Measurements from ENCODE around the gene R3HDM4. TPM values are rescaled to one million over a fixed set of nuclear protein-coding genes. Genes with fewer than 3 reads are reported as not detected.
A peak's percentile ranks its signal among the peaks of the same experiment; 100 is the strongest.
"Not testable (repeated sequence)": the region's sequence is repeated elsewhere in the genome, so short reads cannot be mapped to it uniquely, and the experiment has no call there.

Gene R3HDM4
- total and polyA plus RNA-seq, 4 donors = 20.9 to 72.2 (median 47.6) TPM

DNA sequence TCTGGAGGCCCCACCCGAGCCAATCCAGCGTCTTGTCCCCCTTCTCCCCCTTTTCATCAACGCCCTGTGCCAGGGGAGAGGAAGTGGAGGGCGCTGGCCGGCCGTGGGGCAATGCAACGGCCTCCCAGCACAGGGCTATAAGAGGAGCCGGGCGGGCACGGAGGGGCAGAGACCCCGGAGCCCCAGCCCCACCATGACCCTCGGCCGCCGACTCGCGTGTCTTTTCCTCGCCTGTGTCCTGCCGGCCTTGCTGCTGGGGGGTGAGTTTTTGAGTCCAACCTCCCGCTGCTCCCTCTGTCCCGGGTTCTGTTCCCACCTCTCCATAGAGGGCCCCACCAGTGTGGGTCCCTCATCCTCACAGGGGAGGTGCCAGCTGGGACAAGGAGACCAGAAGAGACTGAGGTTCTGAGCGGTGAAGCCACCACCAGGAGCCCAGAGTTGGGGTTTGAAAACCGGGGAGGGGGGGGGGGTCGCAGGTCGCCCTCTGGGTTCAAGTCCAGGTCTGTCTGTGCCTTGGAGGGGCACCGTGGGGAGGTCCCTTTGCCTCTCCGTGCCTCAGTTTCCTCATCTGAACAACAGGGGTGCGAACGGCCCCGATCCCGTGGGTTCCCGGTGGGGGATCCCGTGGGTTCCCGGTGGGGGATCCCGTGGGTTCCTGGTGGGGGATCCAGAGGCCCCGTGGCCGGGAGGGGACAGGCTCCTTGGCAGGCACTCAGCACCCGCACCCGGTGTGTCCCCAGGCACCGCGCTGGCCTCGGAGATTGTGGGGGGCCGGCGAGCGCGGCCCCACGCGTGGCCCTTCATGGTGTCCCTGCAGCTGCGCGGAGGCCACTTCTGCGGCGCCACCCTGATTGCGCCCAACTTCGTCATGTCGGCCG is 60.6 kb downstream of the R3HDM4 start, which contains the start of gene ELANE:
Gene ELANE (plus strand): TSS at position 168 of the 878 bp plus-strand sequence. CDS start 26 bp downstream, at position 194.
- no peaks in the 10 kb centered on the region for H3K9me3 ChIP-seq (ENCODE audit: control insufficient read depth, insufficient read depth, low read length)
- H3K36me3 ChIP-seq (ENCODE audit: control insufficient read depth, insufficient read depth, low read length) = no peaks in the 10 kb centered on the region
- DNase-seq (ENCODE audit: low read depth in 4 of 6, low spot score in 6 of 6) = no peak
- H3K27me3 ChIP-seq (ENCODE audit: control insufficient read depth, insufficient read depth, low read length) = peaks cover 20% of the 10 kb centered on the region
- no peak within 1 kb of the TSS for H3K4me3 ChIP-seq (ENCODE audit: low read depth, low read length)
- H3K4me1 ChIP-seq (ENCODE audit: control insufficient read depth, insufficient read depth, low read length) = peaks cover 12% of the 10 kb centered on the region
- H3K27ac ChIP-seq (ENCODE audit: low read depth, low read length) = no peak within 1 kb of the TSS
- 57% methylated on average over 34 of the region's 55 CpGs for WGBS (ENCODE audit: insufficient coverage)

DNA sequence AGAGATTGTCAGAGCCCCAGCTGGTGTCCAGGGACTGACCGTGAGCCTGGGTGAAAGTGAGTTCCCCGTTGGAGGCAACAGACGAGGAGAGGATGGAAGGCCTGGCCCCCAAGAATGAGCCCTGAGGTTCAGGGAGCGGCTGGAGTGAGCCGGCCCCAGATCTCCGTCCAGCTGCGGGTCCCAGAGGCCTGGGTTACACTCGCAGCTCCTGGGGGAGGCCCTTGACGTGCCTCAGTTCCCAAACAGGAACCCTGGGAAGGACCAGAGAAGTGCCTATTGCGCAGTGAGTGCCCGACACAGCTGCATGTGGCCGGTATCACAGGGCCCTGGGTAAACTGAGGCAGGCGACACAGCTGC is 62.1 kb downstream of the R3HDM4 start:
- no peak for DNase-seq (ENCODE audit: low read depth in 4 of 6, low spot score in 6 of 6)
- Histone ChIP-seq H3K4me3 (ENCODE audit: low read depth, low read length) (no peak overlapping the region), H3K27me3 (ENCODE audit: control insufficient read depth, insufficient read depth, low read length) (peaks cover 29% of the 10 kb centered on the region), H3K9me3 (ENCODE audit: control insufficient read depth, insufficient read depth, low read length) (no peaks in the 10 kb centered on the region), H3K4me1 (ENCODE audit: control insufficient read depth, insufficient read depth, low read length) (peaks cover 12% of the 10 kb centered on the region), H3K27ac (ENCODE audit: low read depth, low read length) (no peak overlapping the region), H3K36me3 (ENCODE audit: control insufficient read depth, insufficient read depth, low read length) (no peaks in the 10 kb centered on the region)
- 56% methylated on average over 13 of the region's 13 CpGs for WGBS (ENCODE audit: insufficient coverage)

DNA sequence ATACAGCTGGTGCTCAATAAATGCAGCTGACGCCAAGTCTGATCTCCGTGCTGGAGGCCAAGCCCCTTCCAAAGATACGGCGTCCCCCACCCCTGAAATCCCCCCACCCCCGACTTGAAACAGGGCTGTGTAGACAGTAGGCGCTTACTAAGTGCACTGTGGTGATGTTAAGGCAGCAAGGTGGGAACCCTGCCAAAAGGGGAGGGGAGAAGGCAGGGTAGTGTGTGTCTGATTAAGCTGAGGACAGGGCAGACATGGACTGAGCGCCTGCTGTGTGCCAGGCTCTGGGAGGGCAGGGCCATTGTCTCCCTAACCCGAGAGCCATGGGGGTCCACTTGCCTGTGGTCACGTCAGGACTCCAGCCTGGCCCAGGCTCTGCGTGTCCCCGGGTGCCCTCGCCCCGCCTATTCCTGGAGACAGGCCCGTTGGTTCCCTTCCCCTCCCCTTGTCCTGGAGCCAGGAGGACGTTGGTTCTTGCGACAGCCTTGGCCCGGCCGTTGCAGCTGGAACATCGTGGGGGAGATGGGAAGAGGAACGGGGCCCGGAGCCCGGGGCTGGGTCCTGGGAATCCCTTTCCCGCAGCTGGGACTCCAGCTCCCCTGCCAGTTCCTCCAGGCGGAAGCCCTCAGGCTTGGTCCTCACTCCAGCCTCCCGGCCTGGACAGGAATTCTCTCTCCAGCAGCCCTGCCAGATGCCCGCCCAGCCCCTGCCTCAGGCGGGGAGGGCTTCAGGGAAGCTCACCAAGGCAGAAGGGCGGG is 62.6 kb downstream of the R3HDM4 start:
- H3K36me3 ChIP-seq (ENCODE audit: control insufficient read depth, insufficient read depth, low read length) = no peaks in the 10 kb centered on the region
- WGBS (ENCODE audit: insufficient coverage) = 16% methylated on average over 21 of the region's 28 CpGs
- H3K27ac ChIP-seq (ENCODE audit: low read depth, low read length) = no peak overlapping the region
- peaks cover 12% of the 10 kb centered on the region for H3K4me1 ChIP-seq (ENCODE audit: control insufficient read depth, insufficient read depth, low read length)
- no peak overlapping the region for H3K4me3 ChIP-seq (ENCODE audit: low read depth, low read length)
- peaks cover 29% of the 10 kb centered on the region for H3K27me3 ChIP-seq (ENCODE audit: control insufficient read depth, insufficient read depth, low read length)
- no peaks in the 10 kb centered on the region for H3K9me3 ChIP-seq (ENCODE audit: control insufficient read depth, insufficient read depth, low read length)
- DNase-seq (ENCODE audit: low read depth in 4 of 6, low spot score in 6 of 6) = peak in 1 of 6 donors; percentile 78

DNA sequence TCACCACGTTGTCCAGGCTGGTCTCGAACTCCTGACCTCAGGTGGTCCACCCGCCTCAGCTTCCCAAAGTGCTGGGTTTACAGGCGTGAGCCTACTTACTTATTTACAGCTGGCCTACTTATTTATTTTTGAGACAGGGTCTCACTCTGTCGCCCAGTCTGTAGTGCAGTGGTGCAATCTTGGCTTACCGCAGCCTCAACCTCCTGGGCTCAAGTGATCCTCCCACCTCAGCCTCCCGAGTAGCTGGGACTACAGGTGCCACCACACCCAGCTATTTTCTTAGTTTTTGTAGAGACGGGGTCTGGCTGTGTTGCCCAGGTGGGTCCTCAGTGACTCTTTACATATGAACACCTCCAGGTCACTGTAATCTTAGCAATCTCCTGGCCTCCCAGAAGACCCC is 63.8 kb downstream of the R3HDM4 start:
- H3K4me3 ChIP-seq (ENCODE audit: low read depth, low read length); H3K9me3 ChIP-seq (ENCODE audit: control insufficient read depth, insufficient read depth, low read length); H3K27ac ChIP-seq (ENCODE audit: low read depth, low read length); DNase-seq (ENCODE audit: low read depth in 4 of 6, low spot score in 6 of 6); H3K36me3 ChIP-seq (ENCODE audit: control insufficient read depth, insufficient read depth, low read length): not testable (repeated sequence)
- WGBS (ENCODE audit: insufficient coverage) = 91% methylated on average over 7 of the region's 8 CpGs
- peaks cover 38% of the 10 kb centered on the region for H3K27me3 ChIP-seq (ENCODE audit: control insufficient read depth, insufficient read depth, low read length)
- peaks cover 12% of the 10 kb centered on the region for H3K4me1 ChIP-seq (ENCODE audit: control insufficient read depth, insufficient read depth, low read length)

DNA sequence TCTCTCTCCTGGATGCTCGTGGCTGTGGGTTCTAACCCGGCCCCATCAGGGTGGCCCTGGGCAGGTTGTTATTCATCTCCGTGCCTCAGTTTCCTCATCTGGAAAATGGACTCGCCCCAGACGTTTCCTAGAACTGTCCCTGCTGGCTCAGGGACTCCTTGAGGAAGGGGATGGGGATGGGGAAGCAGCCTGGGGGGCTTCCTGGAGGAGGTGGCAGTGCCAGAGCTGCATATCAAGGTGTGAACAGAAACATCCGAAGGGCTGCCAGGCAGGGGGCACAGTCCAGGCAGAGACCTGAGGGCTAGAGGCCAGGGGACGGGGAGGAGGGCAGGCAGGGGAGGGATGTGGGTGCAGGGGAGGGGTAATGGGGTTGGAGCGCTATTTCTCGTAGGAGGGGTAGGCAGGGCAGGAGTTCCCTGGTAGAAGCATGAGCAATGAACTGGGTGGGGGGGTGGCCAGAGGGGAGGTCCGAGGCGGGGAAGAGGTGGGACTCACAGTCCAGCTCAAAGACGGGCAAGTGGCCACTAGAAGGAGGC is 64.6 kb downstream of the R3HDM4 start:
- no peak for DNase-seq (ENCODE audit: low read depth in 4 of 6, low spot score in 6 of 6)
- 57% methylated on average over 12 of the region's 12 CpGs for WGBS (ENCODE audit: insufficient coverage)
- Histone ChIP-seq H3K4me1 (ENCODE audit: control insufficient read depth, insufficient read depth, low read length) (peaks cover 18% of the 10 kb centered on the region), H3K36me3 (ENCODE audit: control insufficient read depth, insufficient read depth, low read length) (no peaks in the 10 kb centered on the region), H3K27ac (ENCODE audit: low read depth, low read length) (no peak overlapping the region), H3K9me3 (ENCODE audit: control insufficient read depth, insufficient read depth, low read length) (no peaks in the 10 kb centered on the region), H3K27me3 (ENCODE audit: control insufficient read depth, insufficient read depth, low read length) (peaks cover 43% of the 10 kb centered on the region), H3K4me3 (ENCODE audit: low read depth, low read length) (no peak overlapping the region)

Small RNA genes within 50 kb of the gene (small RNA-seq; reads per million reads assigned to genes)
- gene RNU6-9 (ENCODE audit: low replicate concordance) = 0.24 reads per million, percentile 16 among the genes with 10 or more reads in this experiment

Other genes with a start within 250 kb of the R3HDM4 start
- gene FSTL3, start 236.8 kb downstream of the R3HDM4 start, total RNA-seq = 10 to 100 TPM; 11.5 to 32.1 TPM
- 10 to 100 TPM; 11.3 to 18.5 TPM for gene FSTL3, start 236.8 kb downstream of the R3HDM4 start, polyA plus RNA-seq (ENCODE audit: insufficient read length in 2 of 2)
- 1 to 10 TPM in 1 of 2 donors, under 1 TPM in 1; 0.33 to 1.1 TPM for gene PRSS57, start 217.8 kb downstream of the R3HDM4 start, total RNA-seq
- under 1 TPM in 1 of 2 donors, not detected in 1; 0.15 TPM for gene PRSS57, start 217.8 kb downstream of the R3HDM4 start, polyA plus RNA-seq (ENCODE audit: insufficient read length in 2 of 2)
- gene PALM, start 204.3 kb downstream of the R3HDM4 start, total RNA-seq = 10 to 100 TPM; 48.8 to 72.4 TPM
- gene PALM, start 204.3 kb downstream of the R3HDM4 start, polyA plus RNA-seq (ENCODE audit: insufficient read length in 2 of 2) = 100 to 1,000 TPM; 237 to 260 TPM
- under 1 TPM; 0.40 to 0.66 TPM for gene MISP, start 162.1 kb downstream of the R3HDM4 start, total RNA-seq
- under 1 TPM; 0.41 to 0.42 TPM for gene MISP, start 162.1 kb downstream of the R3HDM4 start, polyA plus RNA-seq (ENCODE audit: insufficient read length in 2 of 2)
- gene PTBP1, start 115.8 kb downstream of the R3HDM4 start, total RNA-seq = 10 to 100 TPM; 51.3 to 91.9 TPM
- gene PTBP1, start 115.8 kb downstream of the R3HDM4 start, polyA plus RNA-seq (ENCODE audit: insufficient read length in 2 of 2) = 100 to 1,000 TPM; 137 to 152 TPM
- 10 to 100 TPM; 26.1 to 29.3 TPM for gene PLPPR3, start 91.3 kb downstream of the R3HDM4 start, total RNA-seq
- gene PLPPR3, start 91.3 kb downstream of the R3HDM4 start, polyA plus RNA-seq (ENCODE audit: insufficient read length in 2 of 2) = 100 to 1,000 TPM; 201 to 245 TPM
- gene AZU1, start 85.4 kb downstream of the R3HDM4 start, total RNA-seq = 10 to 100 TPM in 1 of 2 donors, 1 to 10 TPM in 1; 2.0 to 14.2 TPM
- 1 to 10 TPM; 3.0 to 3.6 TPM for gene AZU1, start 85.4 kb downstream of the R3HDM4 start, polyA plus RNA-seq (ENCODE audit: insufficient read length in 2 of 2)
- 10 to 100 TPM in 1 of 2 donors, 1 to 10 TPM in 1; 3.8 to 37.1 TPM for gene PRTN3, start 72.2 kb downstream of the R3HDM4 start, total RNA-seq
- under 1 TPM; 0.41 to 0.72 TPM for gene PRTN3, start 72.2 kb downstream of the R3HDM4 start, polyA plus RNA-seq (ENCODE audit: insufficient read length in 2 of 2)
- 10 to 100 TPM in 1 of 2 donors, under 1 TPM in 1; 0.99 to 23.5 TPM for gene ELANE, start 60.9 kb downstream of the R3HDM4 start, total RNA-seq
- under 1 TPM in 1 of 2 donors, not detected in 1; 0.18 TPM for gene ELANE, start 60.9 kb downstream of the R3HDM4 start, polyA plus RNA-seq (ENCODE audit: insufficient read length in 2 of 2)
- 1 to 10 TPM; 4.2 to 6.5 TPM for gene CFD, start 53.6 kb downstream of the R3HDM4 start, total RNA-seq
- gene CFD, start 53.6 kb downstream of the R3HDM4 start, polyA plus RNA-seq (ENCODE audit: insufficient read length in 2 of 2) = 1 to 10 TPM; 2.8 to 5.1 TPM
- gene MED16, start 20.0 kb downstream of the R3HDM4 start, total RNA-seq = 10 to 100 TPM; 20.3 to 20.4 TPM
- 10 to 100 TPM; 56.5 to 66.1 TPM for gene MED16, start 20.0 kb downstream of the R3HDM4 start, polyA plus RNA-seq (ENCODE audit: insufficient read length in 2 of 2)
- gene RNU6-9, start 19.7 kb downstream of the R3HDM4 start, total RNA-seq = not detected
- not detected for gene RNU6-9, start 19.7 kb downstream of the R3HDM4 start, polyA plus RNA-seq (ENCODE audit: insufficient read length in 2 of 2)
- gene KISS1R, start 4.1 kb upstream of the R3HDM4 start, total RNA-seq = 1 to 10 TPM in 1 of 2 donors, under 1 TPM in 1; 0.50 to 2.1 TPM
- gene KISS1R, start 4.1 kb upstream of the R3HDM4 start, polyA plus RNA-seq (ENCODE audit: insufficient read length in 2 of 2) = 1 to 10 TPM; 2.3 to 2.7 TPM
- gene ARID3A, start 12.8 kb upstream of the R3HDM4 start, total RNA-seq = 10 to 100 TPM in 1 of 2 donors, 1 to 10 TPM in 1; 4.8 to 14.8 TPM
- 10 to 100 TPM in 1 of 2 donors, 1 to 10 TPM in 1; 7.2 to 10.5 TPM for gene ARID3A, start 12.8 kb upstream of the R3HDM4 start, polyA plus RNA-seq (ENCODE audit: insufficient read length in 2 of 2)
- gene WDR18, start 71.1 kb upstream of the R3HDM4 start, total RNA-seq = 10 to 100 TPM; 37.4 to 41.7 TPM
- gene WDR18, start 71.1 kb upstream of the R3HDM4 start, polyA plus RNA-seq (ENCODE audit: insufficient read length in 2 of 2) = 10 to 100 TPM; 58.3 to 64.0 TPM
- gene GRIN3B, start 87.2 kb upstream of the R3HDM4 start, total RNA-seq = under 1 TPM; 0.22 to 0.30 TPM
- 1 to 10 TPM; 1.3 to 1.5 TPM for gene GRIN3B, start 87.2 kb upstream of the R3HDM4 start, polyA plus RNA-seq (ENCODE audit: insufficient read length in 2 of 2)
- 10 to 100 TPM; 32.7 to 97.4 TPM for gene TMEM259, start 107.9 kb upstream of the R3HDM4 start, total RNA-seq
- 100 to 1,000 TPM; 163 to 191 TPM for gene TMEM259, start 107.9 kb upstream of the R3HDM4 start, polyA plus RNA-seq (ENCODE audit: insufficient read length in 2 of 2)
- not detected for gene RNU6-2, start 108.3 kb upstream of the R3HDM4 start, total RNA-seq
- not detected for gene RNU6-2, start 108.3 kb upstream of the R3HDM4 start, polyA plus RNA-seq (ENCODE audit: insufficient read length in 2 of 2)
- 10 to 100 TPM; 26.3 to 43.4 TPM for gene CNN2, start 113.4 kb upstream of the R3HDM4 start, total RNA-seq
- 10 to 100 TPM; 35.7 to 40.3 TPM for gene CNN2, start 113.4 kb upstream of the R3HDM4 start, polyA plus RNA-seq (ENCODE audit: insufficient read length in 2 of 2)
- gene ABCA7, start 126.9 kb upstream of the R3HDM4 start, total RNA-seq = 10 to 100 TPM in 1 of 2 donors, 1 to 10 TPM in 1; 9.4 to 14.5 TPM
- 10 to 100 TPM; 16.8 to 23.7 TPM for gene ABCA7, start 126.9 kb upstream of the R3HDM4 start, polyA plus RNA-seq (ENCODE audit: insufficient read length in 2 of 2)
- 1 to 10 TPM; 5.1 to 7.3 TPM for gene ARHGAP45, start 153.9 kb upstream of the R3HDM4 start, total RNA-seq
- gene ARHGAP45, start 153.9 kb upstream of the R3HDM4 start, polyA plus RNA-seq (ENCODE audit: insufficient read length in 2 of 2) = 10 to 100 TPM; 16.9 to 17.4 TPM
- gene POLR2E, start 182.2 kb upstream of the R3HDM4 start, total RNA-seq = 10 to 100 TPM; 53.1 to 93.3 TPM
- 100 to 1,000 TPM; 219 to 221 TPM for gene POLR2E, start 182.2 kb upstream of the R3HDM4 start, polyA plus RNA-seq (ENCODE audit: insufficient read length in 2 of 2)
- 100 to 1,000 TPM; 123 to 287 TPM for gene GPX4, start 190.8 kb upstream of the R3HDM4 start, total RNA-seq
- gene GPX4, start 190.8 kb upstream of the R3HDM4 start, polyA plus RNA-seq (ENCODE audit: insufficient read length in 2 of 2) = 100 to 1,000 TPM; 442 to 452 TPM

All from spinal cord (tissue), 10 donors.